CD14-positive monocyte (primary cell): ENCODE measurements around the gene LTBP1. TPM values are rescaled to one million over a fixed set of nuclear protein-coding genes. Genes with fewer than 3 reads are reported as not detected.

Source experiments
- DNase-seq, 3 donors: peaks; one replicate each; pipeline ENCODE4 v3.0.0-alpha.2; 2011 to 2022
- H2AFZ ChIP-seq: 2 replicates; pipeline ENCODE4 v1.6.0; 2012; ENCODE audit warnings: mild to moderate bottlenecking, low read depth, low read length, inconsistent platforms; ENCODE audit not compliant: insufficient read depth, poor library complexity, severe bottlenecking
- H3K27ac ChIP-seq, 2 donors: 1 replicate in 1 of 2; 2 replicates in 1 of 2; pipeline ENCODE4 v1.5.1; 2012 to 2013; ENCODE audit warnings: low read length in 2 of 2, control low read depth in 1 of 2, inconsistent platforms in 1 of 2, low read depth in 1 of 2, mild to moderate bottlenecking in 1 of 2
- H3K27me3 ChIP-seq, 2 donors: one replicate each; pipeline versions ENCODE4 v1.6.0 to v1.6.1; 2011 to 2013; ENCODE audit warnings: low read length in 2 of 2; ENCODE audit not compliant: control insufficient read depth in 2 of 2, insufficient read depth in 2 of 2
- H3K36me3 ChIP-seq, 2 donors: replicated peaks in 1 of 2; 1 replicate in 1 of 2; 2 replicates in 1 of 2; pipeline versions ENCODE4 v1.5.1 to v1.6.1; 2012 to 2013; ENCODE audit warnings: low read length in 2 of 2, control low read depth in 1 of 2, inconsistent platforms in 1 of 2, mild to moderate bottlenecking in 1 of 2; ENCODE audit not compliant: insufficient read depth in 2 of 2, control insufficient read depth in 1 of 2
- H3K4me1 ChIP-seq, 2 donors: 1 replicate in 1 of 2; 2 replicates in 1 of 2; pipeline versions ENCODE4 v1.5.1 to v1.6.1; 2012 to 2013; ENCODE audit warnings: low read length in 2 of 2, control low read depth in 1 of 2, inconsistent platforms in 1 of 2, mild to moderate bottlenecking in 1 of 2, moderate library complexity in 1 of 2; ENCODE audit not compliant: insufficient read depth in 2 of 2, control insufficient read depth in 1 of 2
- H3K4me2 ChIP-seq: replicated peaks from 2 replicates; pipeline ENCODE3; 2012; ENCODE audit warnings: low read length, moderate library complexity, mild to moderate bottlenecking; ENCODE audit not compliant: poor library complexity, severe bottlenecking; ENCODE audit errors: extremely low read depth
- H3K4me3 ChIP-seq, 3 experiments: fragments of 200-600 bp in 1 of 3; sonication (generic) in 1 of 3; replicated peaks in 1 of 3; 1 replicate in 2 of 3; 2 replicates in 1 of 3; pipeline ENCODE4 v1.5.1; 2011 to 2013; ENCODE audit warnings: low read length in 3 of 3, mild to moderate bottlenecking in 3 of 3, control low read depth in 2 of 3, low read depth in 2 of 3, inconsistent platforms in 1 of 3, moderate library complexity in 1 of 3
- H3K79me2 ChIP-seq: 2 replicates; pipeline ENCODE4 v1.6.0; 2012; ENCODE audit warnings: mild to moderate bottlenecking, control low read depth, inconsistent platforms, low read length, moderate library complexity; ENCODE audit not compliant: insufficient read depth
- H3K9ac ChIP-seq: 2 replicates; pipeline ENCODE4 v1.6.0; 2017; ENCODE audit warnings: low read length, mild to moderate bottlenecking; ENCODE audit not compliant: insufficient read depth, poor library complexity, severe bottlenecking
- H3K9me3 ChIP-seq, 2 donors: replicated peaks in 1 of 2; 1 replicate in 1 of 2; 2 replicates in 1 of 2; pipeline versions ENCODE4 v1.5.1 to v1.6.1; 2012 to 2013; ENCODE audit warnings: low read length in 2 of 2, control low read depth in 1 of 2; ENCODE audit not compliant: control insufficient read depth in 1 of 2, insufficient read depth in 1 of 2
- H4K20me1 ChIP-seq: 2 replicates; pipeline ENCODE4 v1.6.0; 2012; ENCODE audit warnings: mild to moderate bottlenecking, low read length, control low read depth, moderate library complexity; ENCODE audit not compliant: insufficient read depth
- H3K27ac Mint-ChIP-seq, 7 donors: one replicate each; pipeline ENCODE4 v1.8.0; 2020; ENCODE audit warnings: mild to moderate bottlenecking in 7 of 7, mixed read lengths in 7 of 7, moderate library complexity in 6 of 7, inconsistent platforms in 2 of 7
- H3K27me3 Mint-ChIP-seq, 3 donors: one replicate each; pipeline ENCODE4 v1.8.0; 2021 to 2022; ENCODE audit warnings: low read depth in 3 of 3, mild to moderate bottlenecking in 3 of 3, mixed read lengths in 3 of 3, moderate library complexity in 3 of 3, inconsistent platforms in 1 of 3
- H3K36me3 Mint-ChIP-seq, 2 donors: one replicate each; pipeline ENCODE4 v1.8.0; 2020; ENCODE audit warnings: mixed read lengths in 2 of 2, inconsistent platforms in 1 of 2, mild to moderate bottlenecking in 1 of 2
- H3K4me1 Mint-ChIP-seq: one replicate; pipeline ENCODE4 v1.8.0; 2020; ENCODE audit warnings: mild to moderate bottlenecking, mixed read lengths
- H3K4me3 Mint-ChIP-seq, 2 donors: one replicate each; pipeline ENCODE4 v1.8.0; 2020; ENCODE audit warnings: mild to moderate bottlenecking in 2 of 2, mixed read lengths in 2 of 2, moderate library complexity in 1 of 2
- H3K9me3 Mint-ChIP-seq, 7 donors: one replicate each; pipeline ENCODE4 v1.8.0; 2020 to 2022; ENCODE audit warnings: mixed read lengths in 7 of 7, mild to moderate bottlenecking in 6 of 7, moderate library complexity in 6 of 7, inconsistent platforms in 2 of 7
- WGBS: methylation state at CpG from one replicate; pipeline ENCODE4 v1.1.5; 2013; ENCODE audit warnings: missing lambda C conversion rate; ENCODE audit not compliant: insufficient coverage; 5-methylcytosine and 5-hydroxymethylcytosine counted together
- intact Hi-C, 2 donors: fragments of 100-400 bp; cut with micrococcal nuclease; formaldehyde crosslinking; loops; one replicate each; pipeline versions ENCODE4 v1.15.0 to v1.15.1; 2023
- polyA plus RNA-seq, 3 donors: library from polyadenylated mRNA; depleted of rRNA in 1 of 3; unstranded in 2 of 3; stranded (reverse) in 1 of 3; fragments of 300-500 nt in 2 of 3; fragments of >200 nt in 1 of 3; fragmentation: Illumina TruSeq in 2 of 3; gene quantifications; 1 replicate in 2 of 3; 2 replicates in 1 of 3; pipeline ENCODE4 v1.2.3, GENCODE V29; 2012 to 2021
- TF ChIP-seq, protein P1 (sequence below): fragments of 200-600 bp; IDR thresholded peaks from one replicate; pipeline ENCODE4 v1.8.0; 2022; ENCODE audit warnings: antibody characterized with exemption, mild to moderate bottlenecking

Gene LTBP1
- polyA plus RNA-seq, 3 donors: 0.18 to 0.24 TPM; not detected in 1

DNA sequence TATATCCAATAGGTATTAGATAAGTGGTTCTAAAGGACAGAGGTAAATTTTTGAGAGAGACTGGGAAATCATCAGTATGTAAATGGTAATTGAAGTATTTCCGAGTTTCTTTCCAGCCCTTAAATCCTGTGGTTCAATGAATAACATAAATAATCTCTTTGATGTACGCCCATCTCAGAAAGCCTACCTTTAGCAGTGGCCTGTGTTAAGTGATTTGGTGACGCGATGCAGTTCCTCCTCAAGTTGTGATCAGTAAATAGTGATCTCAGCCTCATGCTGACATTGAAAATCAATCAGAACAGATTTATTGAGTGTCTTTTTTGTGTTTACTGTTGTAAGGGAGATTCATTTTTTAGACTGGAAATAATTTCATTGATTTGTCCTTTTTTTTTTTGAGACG, 392.5 kb downstream of the LTBP1 start:
- Histone ChIP-seq H3K27ac (no peak overlapping the region), H2AFZ (no peak overlapping the region), H3K4me2 (no peak overlapping the region), H3K4me1 (peaks cover 12 to 15% of the 10 kb centered on the region in 2 donors), H3K9me3 (no peaks in the 10 kb centered on the region), H4K20me1 (no peaks in the 10 kb centered on the region), H3K79me2 (no peaks in the 10 kb centered on the region), H3K4me3 (no peak overlapping the region), H3K27me3 (no peaks in the 10 kb centered on the region), H3K36me3 (no peaks in the 10 kb centered on the region), H3K9ac (no peak overlapping the region)
- H3K36me3 Mint-ChIP-seq: no peaks in the 10 kb centered on the region
- WGBS: no CpG with 5 or more reads among the region's 5 CpGs
- TF ChIP-seq, protein P1, sequence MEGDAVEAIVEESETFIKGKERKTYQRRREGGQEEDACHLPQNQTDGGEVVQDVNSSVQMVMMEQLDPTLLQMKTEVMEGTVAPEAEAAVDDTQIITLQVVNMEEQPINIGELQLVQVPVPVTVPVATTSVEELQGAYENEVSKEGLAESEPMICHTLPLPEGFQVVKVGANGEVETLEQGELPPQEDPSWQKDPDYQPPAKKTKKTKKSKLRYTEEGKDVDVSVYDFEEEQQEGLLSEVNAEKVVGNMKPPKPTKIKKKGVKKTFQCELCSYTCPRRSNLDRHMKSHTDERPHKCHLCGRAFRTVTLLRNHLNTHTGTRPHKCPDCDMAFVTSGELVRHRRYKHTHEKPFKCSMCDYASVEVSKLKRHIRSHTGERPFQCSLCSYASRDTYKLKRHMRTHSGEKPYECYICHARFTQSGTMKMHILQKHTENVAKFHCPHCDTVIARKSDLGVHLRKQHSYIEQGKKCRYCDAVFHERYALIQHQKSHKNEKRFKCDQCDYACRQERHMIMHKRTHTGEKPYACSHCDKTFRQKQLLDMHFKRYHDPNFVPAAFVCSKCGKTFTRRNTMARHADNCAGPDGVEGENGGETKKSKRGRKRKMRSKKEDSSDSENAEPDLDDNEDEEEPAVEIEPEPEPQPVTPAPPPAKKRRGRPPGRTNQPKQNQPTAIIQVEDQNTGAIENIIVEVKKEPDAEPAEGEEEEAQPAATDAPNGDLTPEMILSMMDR: no peak
- DNase-seq: no peak
- peaks cover 14% of the 10 kb centered on the region for H3K4me1 Mint-ChIP-seq
- H3K27me3 Mint-ChIP-seq: peaks cover 0 to 8% (median 5%) of the 10 kb centered on the region in 3 donors
- peaks cover 0 to 8% (median under 1%) of the 10 kb centered on the region in 7 donors for H3K9me3 Mint-ChIP-seq
- no peak overlapping the region for H3K27ac Mint-ChIP-seq
- intact Hi-C loops: no loop called here
- no peak overlapping the region for H3K4me3 Mint-ChIP-seq

DNA sequence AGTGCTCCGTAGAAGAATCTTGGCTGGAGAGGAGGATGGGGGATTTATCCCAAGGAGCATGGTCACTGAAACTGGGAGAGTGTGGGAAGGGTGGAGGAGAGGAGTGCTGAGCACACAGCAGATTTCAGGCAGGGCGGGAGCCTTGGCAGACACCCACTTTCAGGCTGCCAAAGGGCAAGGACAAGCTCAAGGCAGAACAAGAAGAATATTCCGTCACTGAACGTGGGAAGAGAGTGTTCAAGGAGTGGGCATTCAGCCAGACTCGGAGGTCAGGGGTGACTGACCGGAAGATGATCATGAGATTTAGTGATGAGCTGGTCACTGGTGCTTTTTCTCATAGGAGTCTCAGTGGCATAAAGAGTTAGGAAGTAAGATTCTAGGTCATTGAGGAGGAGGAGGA, 393.5 kb downstream of the LTBP1 start:
- H3K4me3 ChIP-seq: no peak overlapping the region
- H3K79me2 ChIP-seq: no peaks in the 10 kb centered on the region
- peaks cover 12 to 15% of the 10 kb centered on the region in 2 donors for H3K4me1 ChIP-seq
- no peaks in the 10 kb centered on the region for H3K9me3 ChIP-seq
- H3K27me3 Mint-ChIP-seq: peaks cover 0 to 8% (median 3%) of the 10 kb centered on the region in 3 donors
- H3K4me1 Mint-ChIP-seq: peaks cover 14% of the 10 kb centered on the region
- no peak overlapping the region for H3K9ac ChIP-seq
- DNase-seq: no peak
- no peak overlapping the region for H3K27ac Mint-ChIP-seq
- intact Hi-C loops: no loop called here
- WGBS: 97% methylated on average over 6 of the region's 6 CpGs
- no peaks in the 10 kb centered on the region for H3K36me3 Mint-ChIP-seq
- no peak overlapping the region for H2AFZ ChIP-seq
- no peaks in the 10 kb centered on the region for H3K27me3 ChIP-seq
- no peak overlapping the region for H3K27ac ChIP-seq
- H4K20me1 ChIP-seq: no peaks in the 10 kb centered on the region
- H3K36me3 ChIP-seq: no peaks in the 10 kb centered on the region
- TF ChIP-seq, protein P1: no peak
- no peak overlapping the region for H3K4me2 ChIP-seq
- H3K9me3 Mint-ChIP-seq: peaks cover 0 to 4% (median 0%) of the 10 kb centered on the region in 7 donors
- no peak overlapping the region for H3K4me3 Mint-ChIP-seq
